Measurements from ENCODE around the gene HPSE2. TPM values are rescaled to one million over a fixed set of nuclear protein-coding genes. Genes with fewer than 3 reads are reported as not detected.

HPSE2 gene
- total RNA-seq, 1 experiment from 2014 or later: not detected

DNA sequence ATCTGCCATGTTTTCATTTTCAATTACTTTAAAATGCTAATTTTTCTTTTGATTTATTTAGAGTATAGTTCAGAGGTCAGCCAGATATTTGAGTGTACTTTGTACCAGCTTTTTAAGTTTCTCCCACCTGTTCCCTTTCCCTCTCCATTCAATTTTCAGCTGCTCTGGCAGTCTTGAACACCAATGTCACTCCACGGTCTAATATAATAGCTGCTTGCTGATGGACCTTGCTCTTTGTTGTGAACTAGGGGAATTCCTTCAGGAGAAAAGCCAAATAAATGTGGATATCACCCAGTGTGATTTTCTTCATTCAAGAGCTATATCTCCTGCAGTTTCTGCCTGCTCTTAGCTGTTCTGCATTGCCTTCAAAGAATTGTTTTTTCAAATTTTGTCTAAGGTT, 785.0 kb downstream of the HPSE2 start:
- ChIA-PET POLR2A (no interaction called here), CTCF (no interaction called here)
- H3K27ac ChIP-seq (ENCODE audit: low read length): no peak overlapping the region
- H3K36me3 ChIP-seq (ENCODE audit: control insufficient read depth, insufficient read depth, low read length): no peaks in the 10 kb centered on the region; the same call in 1 of the 2 replicates
- DNase-seq (ENCODE audit: low read depth, low spot score) (no peak), ATAC-seq (no peak)
- peaks cover 9% of the 10 kb centered on the region for H3K4me1 ChIP-seq (ENCODE audit: control insufficient read depth, insufficient read depth, low read length)
- no peaks in the 10 kb centered on the region for H3K9me3 ChIP-seq (ENCODE audit: control insufficient read depth, insufficient read depth, low read depth, low read length)
- no TSS peak for BruUV-seq (replicated peaks)
- intact Hi-C loops (cut with micrococcal nuclease; ENCODE audit: unreplicated experiment): no loop called here
- H3K4me3 ChIP-seq (ENCODE audit: low read depth in 2 of 2, low read length in 2 of 2): no peak overlapping the region
- no peak for TF ChIP-seq TCF7L2 (IDR thresholded peaks at IDR 0.05; ENCODE audit: low read depth, low read length)
- TF ChIP-seq, protein P1, sequence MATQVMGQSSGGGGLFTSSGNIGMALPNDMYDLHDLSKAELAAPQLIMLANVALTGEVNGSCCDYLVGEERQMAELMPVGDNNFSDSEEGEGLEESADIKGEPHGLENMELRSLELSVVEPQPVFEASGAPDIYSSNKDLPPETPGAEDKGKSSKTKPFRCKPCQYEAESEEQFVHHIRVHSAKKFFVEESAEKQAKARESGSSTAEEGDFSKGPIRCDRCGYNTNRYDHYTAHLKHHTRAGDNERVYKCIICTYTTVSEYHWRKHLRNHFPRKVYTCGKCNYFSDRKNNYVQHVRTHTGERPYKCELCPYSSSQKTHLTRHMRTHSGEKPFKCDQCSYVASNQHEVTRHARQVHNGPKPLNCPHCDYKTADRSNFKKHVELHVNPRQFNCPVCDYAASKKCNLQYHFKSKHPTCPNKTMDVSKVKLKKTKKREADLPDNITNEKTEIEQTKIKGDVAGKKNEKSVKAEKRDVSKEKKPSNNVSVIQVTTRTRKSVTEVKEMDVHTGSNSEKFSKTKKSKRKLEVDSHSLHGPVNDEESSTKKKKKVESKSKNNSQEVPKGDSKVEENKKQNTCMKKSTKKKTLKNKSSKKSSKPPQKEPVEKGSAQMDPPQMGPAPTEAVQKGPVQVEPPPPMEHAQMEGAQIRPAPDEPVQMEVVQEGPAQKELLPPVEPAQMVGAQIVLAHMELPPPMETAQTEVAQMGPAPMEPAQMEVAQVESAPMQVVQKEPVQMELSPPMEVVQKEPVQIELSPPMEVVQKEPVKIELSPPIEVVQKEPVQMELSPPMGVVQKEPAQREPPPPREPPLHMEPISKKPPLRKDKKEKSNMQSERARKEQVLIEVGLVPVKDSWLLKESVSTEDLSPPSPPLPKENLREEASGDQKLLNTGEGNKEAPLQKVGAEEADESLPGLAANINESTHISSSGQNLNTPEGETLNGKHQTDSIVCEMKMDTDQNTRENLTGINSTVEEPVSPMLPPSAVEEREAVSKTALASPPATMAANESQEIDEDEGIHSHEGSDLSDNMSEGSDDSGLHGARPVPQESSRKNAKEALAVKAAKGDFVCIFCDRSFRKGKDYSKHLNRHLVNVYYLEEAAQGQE (IDR thresholded peaks at IDR 0.05; ENCODE audit: insufficient read depth in 1 of 2, low read depth in 2 of 2, low read length in 1 of 2): no peak
- TF ChIP-seq, protein P2, sequence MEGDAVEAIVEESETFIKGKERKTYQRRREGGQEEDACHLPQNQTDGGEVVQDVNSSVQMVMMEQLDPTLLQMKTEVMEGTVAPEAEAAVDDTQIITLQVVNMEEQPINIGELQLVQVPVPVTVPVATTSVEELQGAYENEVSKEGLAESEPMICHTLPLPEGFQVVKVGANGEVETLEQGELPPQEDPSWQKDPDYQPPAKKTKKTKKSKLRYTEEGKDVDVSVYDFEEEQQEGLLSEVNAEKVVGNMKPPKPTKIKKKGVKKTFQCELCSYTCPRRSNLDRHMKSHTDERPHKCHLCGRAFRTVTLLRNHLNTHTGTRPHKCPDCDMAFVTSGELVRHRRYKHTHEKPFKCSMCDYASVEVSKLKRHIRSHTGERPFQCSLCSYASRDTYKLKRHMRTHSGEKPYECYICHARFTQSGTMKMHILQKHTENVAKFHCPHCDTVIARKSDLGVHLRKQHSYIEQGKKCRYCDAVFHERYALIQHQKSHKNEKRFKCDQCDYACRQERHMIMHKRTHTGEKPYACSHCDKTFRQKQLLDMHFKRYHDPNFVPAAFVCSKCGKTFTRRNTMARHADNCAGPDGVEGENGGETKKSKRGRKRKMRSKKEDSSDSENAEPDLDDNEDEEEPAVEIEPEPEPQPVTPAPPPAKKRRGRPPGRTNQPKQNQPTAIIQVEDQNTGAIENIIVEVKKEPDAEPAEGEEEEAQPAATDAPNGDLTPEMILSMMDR (IDR thresholded peaks at IDR 0.05): no peak
- no peak for TF ChIP-seq SIN3A (IDR thresholded peaks at IDR 0.05; ENCODE audit: borderline replicate concordance, insufficient read depth, low read depth, low read length)
- no peak for TF ChIP-seq POLR2AphosphoS5 (IDR thresholded peaks at IDR 0.05; ENCODE audit: low read depth, low read length)
- H3K27me3 ChIP-seq (ENCODE audit: control insufficient read depth, insufficient read depth, low read length): no peaks in the 10 kb centered on the region; the same call in 1 of the 2 replicates
- in situ Hi-C loops (cut with HindIII; ENCODE audit: low pct_unique_long_range_greater_than_20kb, low sequenced_read_pairs): no loop called here

DNA sequence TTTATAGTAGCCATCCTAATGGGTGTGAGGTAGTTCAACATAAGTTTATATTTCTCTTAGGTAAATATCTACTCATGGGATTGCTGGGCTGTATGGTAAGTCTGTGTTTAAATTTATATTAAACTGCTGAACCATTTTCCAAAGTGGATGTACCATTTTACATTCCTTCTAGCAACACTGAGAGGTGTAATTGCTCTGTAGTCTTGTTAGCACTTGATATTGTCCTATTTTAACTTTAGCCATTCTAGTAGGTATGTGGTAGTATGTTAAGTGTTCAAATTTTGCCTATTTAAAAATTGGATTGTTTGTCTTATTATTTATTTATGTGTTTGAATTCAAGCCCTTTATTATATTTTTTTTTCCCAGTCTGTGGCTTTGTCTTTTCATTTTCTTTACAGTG, 786.4 kb downstream of the HPSE2 start:
- intact Hi-C loops (cut with micrococcal nuclease; ENCODE audit: unreplicated experiment): no loop called here
- no peak overlapping the region for H3K27ac ChIP-seq (ENCODE audit: low read length)

More for the DNA sequence above, 786.4 kb downstream of the HPSE2 start:
- no TSS peak for BruUV-seq (replicated peaks)
- ATAC-seq (no peak), DNase-seq (ENCODE audit: low read depth, low spot score) (no peak)
- H3K4me1 ChIP-seq (ENCODE audit: control insufficient read depth, insufficient read depth, low read length): peaks cover 12% of the 10 kb centered on the region
- no peaks in the 10 kb centered on the region for H3K9me3 ChIP-seq (ENCODE audit: control insufficient read depth, insufficient read depth, low read depth, low read length)
- no peak overlapping the region for H3K4me3 ChIP-seq (ENCODE audit: low read depth in 2 of 2, low read length in 2 of 2)
- in situ Hi-C loops (cut with HindIII; ENCODE audit: low pct_unique_long_range_greater_than_20kb, low sequenced_read_pairs): no loop called here
- no peaks in the 10 kb centered on the region; the same call in 1 of the 2 replicates for H3K27me3 ChIP-seq (ENCODE audit: control insufficient read depth, insufficient read depth, low read length)
- no peak for TF ChIP-seq SIN3A (IDR thresholded peaks at IDR 0.05; ENCODE audit: borderline replicate concordance, insufficient read depth, low read depth, low read length)
- TF ChIP-seq, protein P2 (IDR thresholded peaks at IDR 0.05): no peak
- TF ChIP-seq POLR2AphosphoS5 (IDR thresholded peaks at IDR 0.05; ENCODE audit: low read depth, low read length): no peak
- TF ChIP-seq, protein P1 (IDR thresholded peaks at IDR 0.05; ENCODE audit: insufficient read depth in 1 of 2, low read depth in 2 of 2, low read length in 1 of 2): no peak
- TF ChIP-seq TCF7L2 (IDR thresholded peaks at IDR 0.05; ENCODE audit: low read depth, low read length): no peak
- ChIA-PET POLR2A (no interaction called here), CTCF (no interaction called here)
- peaks cover 4% of the 10 kb centered on the region; the same call in 1 of the 2 replicates for H3K36me3 ChIP-seq (ENCODE audit: control insufficient read depth, insufficient read depth, low read length)
